Posterior vena cava (tissue), 2 donors: ENCODE results near the gene DEFB119. TPM values are rescaled to one million over a fixed set of nuclear protein-coding genes. Genes with fewer than 3 reads are reported as not detected.
"Not testable (repeated sequence)": the region's sequence is repeated elsewhere in the genome, so short reads cannot be mapped to it uniquely, and the experiment has no call there.

ENCODE experiments used
- DNase-seq: peaks from one replicate; pipeline ENCODE4 v3.0.0-alpha.2; 2020; ENCODE audit warnings: low spot score
- intact Hi-C, 2 donors: fragments of 100-400 bp; cut with DNase I; formaldehyde crosslinking; loops; one replicate each; pipeline versions ENCODE4 v1.14.1 to v1.14.2; 2022 to 2023
- long read RNA-seq, 2 donors: library from polyadenylated mRNA; unstranded; transcript quantifications; one replicate each; pipeline ENCODE4 v2.0.0, GENCODE V29; 2020 to 2021
- total RNA-seq, 2 donors: library from RNA; stranded (reverse); fragmentation: NEBNext Ultra II Directional; extraction: Animal tissue kit (Norgen Biotek cat#: 25700); gene quantifications; one replicate each; pipeline ENCODE4 v1.2.1, GENCODE V29; 2021
- donor health status: DM: yes; HTN: yes; CAD: no.
- donor health status: DM: yes; HTN: yes; CAD: no.

Gene DEFB119, protein sequence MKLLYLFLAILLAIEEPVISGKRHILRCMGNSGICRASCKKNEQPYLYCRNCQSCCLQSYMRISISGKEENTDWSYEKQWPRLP
- not detected for total RNA-seq
- long read RNA-seq, donor 1 = 0 reads
- long read RNA-seq, donor 2 = 0 reads

DNA sequence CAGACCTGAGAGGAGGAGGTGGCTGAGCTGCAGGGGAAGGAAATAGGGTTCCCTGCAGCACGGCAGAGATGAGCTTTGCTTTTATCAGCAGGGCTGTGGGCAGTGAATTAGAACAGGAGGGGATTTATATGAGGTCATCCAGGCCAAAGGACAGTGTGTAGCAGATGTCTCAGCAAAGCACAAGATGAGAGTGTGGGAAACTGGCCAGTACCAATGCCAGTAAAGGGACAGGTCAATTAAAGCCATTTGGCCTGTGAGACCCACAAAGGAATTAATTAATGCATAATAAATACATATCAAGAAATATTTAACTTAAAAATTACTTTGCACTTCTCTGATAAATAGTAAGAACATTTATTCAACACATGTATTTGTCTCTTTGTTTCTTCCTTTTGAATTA lies at the start of gene DEFB119:
DEFB119 (minus strand) TSS at position 101 of the 400 bp plus-strand sequence. CDS start 107 bp downstream, outside the sequence.
- intact Hi-C loops = no loop called here
- DNase-seq = no peak

DNA sequence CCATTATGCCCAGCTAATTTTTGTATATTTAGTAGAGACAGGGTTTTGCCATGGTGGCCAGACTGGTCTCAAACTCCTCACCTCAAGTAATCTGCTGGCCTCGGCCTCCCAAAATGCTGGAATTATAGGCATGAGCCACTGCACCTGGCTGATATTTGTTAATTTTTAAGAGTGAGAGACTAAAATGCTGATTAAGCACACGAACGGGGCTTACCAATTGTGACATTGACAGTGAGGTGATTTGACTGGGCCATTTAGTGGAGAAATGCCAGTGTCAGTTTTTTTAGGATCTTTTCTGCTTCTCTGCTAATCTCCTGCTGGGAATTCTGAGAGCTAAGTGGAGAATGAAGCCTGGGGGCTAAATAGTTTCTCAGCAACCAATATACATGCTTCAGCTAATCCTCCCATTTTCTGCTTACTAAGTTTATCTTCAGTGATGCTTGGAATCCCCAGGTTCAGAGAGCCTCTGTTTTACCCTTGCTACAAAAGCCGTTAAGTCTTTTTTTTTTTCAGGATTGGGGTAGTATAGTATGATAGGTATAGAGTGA lies 40.3 kb upstream of the DEFB119 start:
- intact Hi-C loops = no loop called here
- DNase-seq = no peak

DNA sequence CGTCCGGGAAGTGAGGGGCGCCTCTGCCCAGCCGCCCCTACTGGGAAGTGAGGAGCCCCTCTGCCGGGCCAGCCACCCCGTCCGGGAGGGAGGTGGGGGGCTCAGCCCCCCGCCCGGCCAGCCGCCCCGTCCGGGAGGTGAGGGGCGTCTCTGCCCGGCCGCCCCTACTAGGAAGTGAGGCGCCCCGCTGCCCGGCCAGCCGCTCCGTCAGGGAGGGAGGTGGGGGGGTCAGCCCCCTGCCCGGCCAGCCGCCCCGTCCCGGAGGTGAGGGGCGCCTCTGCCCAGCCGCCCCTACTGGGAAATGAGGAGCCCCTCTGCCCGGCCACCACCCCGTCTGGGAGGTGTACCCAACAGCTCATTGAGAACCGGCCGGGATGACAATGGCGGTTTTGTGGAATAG lies 37.2 kb upstream of the DEFB119 start:
- DNase-seq, intact Hi-C loops: not testable (repeated sequence)

DNA sequence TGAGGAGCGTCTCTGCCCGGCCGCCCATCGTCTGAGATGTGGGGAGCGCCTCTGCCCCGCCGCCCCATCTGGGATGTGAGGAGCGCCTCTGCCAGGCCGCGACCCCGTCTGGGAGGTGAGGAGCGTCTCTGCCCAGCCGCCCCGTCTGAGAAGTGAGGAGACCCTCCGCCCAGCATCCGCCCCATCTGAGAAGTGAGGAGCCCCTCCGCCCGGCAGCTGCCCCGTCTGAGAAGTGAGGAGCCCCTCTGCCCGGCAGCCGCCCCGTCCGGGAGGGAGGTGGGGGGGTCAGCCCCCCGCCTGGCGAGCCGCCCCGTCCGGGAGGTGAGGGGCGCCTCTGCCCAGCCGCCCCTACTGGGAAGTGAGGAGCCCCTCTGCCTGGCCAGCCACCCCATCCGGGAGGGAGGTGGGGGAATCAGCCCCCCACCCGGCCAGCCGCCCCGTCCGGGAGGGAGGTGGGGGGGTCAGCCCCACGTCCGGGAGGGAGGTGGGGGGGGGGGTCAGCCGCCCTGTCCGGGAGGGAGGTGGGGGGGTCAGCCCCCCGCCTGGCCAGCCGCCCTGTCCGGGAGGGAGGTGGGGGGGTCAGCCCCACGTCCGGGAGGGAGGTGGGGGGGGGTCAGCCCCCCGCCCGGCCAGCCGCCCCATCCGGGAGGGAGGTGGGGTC lies 36.6 kb upstream of the DEFB119 start:
- intact Hi-C loops, DNase-seq: not testable (repeated sequence)

DNA sequence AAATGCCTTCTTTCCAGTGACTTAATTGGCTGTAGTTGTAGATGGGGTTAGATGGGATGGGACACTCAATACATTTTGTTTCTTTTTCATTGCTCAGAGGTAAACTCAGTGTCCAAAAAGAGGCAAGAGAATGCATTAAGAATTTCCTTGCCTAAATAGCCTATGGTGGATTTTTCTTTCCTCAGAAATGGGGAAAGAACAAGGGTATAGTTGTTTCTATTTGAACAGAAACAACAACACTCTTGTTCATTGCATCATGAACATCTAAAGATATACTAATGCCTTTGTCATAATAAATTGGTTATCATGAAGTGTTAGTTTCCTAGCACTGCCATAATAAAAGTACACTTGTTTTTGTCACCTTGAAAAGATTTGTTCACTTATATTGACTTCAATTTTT lies 35.4 kb upstream of the DEFB119 start:
- intact Hi-C loops = no loop called here
- no peak for DNase-seq

DNA sequence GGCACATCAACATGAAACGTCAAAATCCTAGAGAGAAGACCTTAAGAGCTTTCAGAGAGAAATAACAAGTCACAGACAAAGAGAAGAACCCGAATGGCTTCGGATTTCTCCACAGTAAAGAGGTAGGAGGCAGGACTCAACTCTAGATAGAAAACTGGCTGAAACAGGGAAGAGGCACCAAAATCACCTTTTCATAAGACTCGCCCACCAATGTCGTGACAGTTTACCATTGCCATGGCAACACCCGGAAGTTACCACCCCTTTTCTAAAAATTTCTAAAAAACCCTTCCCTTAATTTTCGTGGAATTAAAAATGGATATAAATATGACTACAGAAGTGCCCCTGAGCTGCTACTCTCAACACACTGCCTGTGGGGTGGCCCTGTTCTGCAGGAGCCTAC lies 27.9 kb upstream of the DEFB119 start:
- intact Hi-C loops = no loop called here
- DNase-seq = no peak

DNA sequence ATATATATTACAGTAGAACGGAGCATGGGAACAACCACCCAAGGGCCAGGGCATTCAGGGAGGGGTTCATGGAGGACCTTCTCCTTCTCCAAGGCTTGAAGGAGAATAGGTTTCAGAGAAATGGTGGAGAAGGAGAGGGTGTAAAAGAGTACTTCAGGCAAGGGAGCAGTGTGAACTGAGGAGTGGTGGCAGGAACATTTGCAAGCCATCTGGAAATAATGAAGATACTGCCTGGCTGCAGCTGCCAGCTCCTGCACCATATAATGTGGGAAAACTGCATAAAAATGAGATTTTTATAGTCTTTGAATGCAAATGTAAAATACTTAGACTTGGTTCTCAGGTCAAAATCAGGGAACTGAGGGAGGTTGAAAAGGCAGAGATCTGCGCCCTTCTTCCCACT lies 25.3 kb upstream of the DEFB119 start:
- DNase-seq = no peak
- intact Hi-C loops = no loop called here

DNA sequence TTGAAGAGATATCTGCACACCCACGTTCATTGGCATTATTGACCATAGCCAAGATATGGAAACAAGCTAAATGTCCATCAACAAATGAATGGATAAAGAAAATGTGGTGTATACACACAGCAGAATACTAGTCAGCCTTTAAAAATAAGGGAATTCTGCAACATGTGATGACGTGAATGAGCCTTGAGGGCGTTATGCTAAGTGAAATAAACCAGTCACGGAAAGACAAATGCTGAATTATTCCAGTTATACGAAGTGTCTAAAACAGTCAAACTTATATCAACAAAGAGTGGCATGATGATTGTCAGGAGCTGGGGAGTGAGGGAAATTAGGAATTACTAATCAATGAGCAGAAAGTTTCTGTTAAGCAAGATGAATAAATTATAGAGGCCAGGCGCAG lies 24.0 kb upstream of the DEFB119 start:
- no peak for DNase-seq
- intact Hi-C loops = no loop called here

DNA sequence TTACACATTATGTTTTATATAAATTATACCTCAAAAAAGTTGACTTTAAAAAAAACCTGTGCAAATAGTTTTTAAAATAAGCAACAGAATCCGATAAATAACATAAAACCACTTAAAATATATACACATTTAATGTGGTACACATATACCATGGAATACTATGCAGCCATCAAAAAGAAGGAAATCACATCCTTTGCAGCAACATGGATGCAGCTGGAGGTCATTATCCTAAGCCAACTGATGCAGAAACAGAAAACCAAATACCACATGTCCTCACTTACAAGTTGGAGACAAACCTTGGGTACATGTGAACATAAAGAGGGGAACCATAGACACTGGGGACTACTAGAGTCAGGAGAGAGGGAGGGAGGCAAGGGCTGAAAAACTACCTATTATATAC lies 19.6 kb upstream of the DEFB119 start:
- intact Hi-C loops = no loop called here
- DNase-seq = no peak

DNA sequence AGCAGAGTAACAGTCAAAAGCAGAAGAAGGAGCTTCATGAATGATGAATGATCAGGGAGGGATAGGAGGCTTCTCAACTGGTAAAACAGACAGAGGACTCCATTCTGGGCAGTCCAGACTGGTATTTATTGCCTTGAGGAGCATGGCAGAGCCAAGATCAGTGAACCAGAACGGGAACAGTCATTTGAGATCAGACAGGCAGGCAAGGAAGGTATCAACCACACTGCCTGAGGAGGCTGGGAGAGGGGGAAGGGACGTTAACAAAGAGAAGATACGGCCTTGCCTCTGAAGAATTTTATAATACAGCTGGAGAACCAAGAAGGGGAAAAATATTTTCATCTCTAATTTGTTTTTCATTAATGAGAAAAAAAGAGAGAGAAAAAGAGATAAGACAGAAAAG lies 15.7 kb upstream of the DEFB119 start, which contains the start of gene DEFB121:
DEFB121 (minus strand) TSS at position 101 of the 400 bp plus-strand sequence; CDS start at position 38, 63 bp downstream.
- intact Hi-C loops = no loop called here
- no peak for DNase-seq

DNA sequence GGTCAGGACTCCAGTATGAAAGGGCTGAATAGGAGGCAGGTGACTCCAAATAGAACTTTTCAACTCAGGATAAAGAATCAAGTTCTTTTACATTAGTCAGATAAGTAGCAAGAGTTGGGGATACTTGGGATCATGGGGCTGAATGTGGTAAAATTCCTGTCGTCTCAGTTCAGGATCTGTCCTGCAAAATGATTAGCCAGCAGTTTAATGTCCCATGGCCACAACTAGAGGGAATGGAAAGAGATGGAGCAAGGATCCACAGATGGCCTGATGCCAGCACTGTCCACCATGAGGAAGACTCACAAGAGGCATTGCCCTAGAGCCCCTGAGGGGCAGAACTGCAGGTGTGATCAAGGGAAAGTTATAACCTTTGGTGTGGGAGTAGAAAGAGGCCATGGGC lies 13.5 kb upstream of the DEFB119 start:
- DNase-seq = no peak
- intact Hi-C loops = no loop called here

DNA sequence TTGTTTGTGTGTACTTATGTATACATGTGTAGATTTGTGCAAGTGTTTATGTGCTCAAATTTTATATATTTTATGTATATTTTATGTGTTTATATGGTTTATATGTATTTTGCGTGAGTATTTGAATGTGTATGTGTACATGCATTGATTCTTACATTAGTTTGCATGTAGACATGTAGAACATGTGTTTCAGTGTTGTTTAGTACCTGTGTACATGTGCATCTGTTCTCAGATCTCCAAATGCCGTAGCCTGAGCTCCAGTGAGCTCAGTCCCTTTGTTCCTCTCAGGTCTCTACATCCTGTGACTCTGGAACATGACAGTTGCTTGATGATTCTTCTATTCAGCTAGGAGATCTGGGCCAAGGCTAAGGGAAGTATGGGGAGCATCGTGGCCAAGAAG lies 4.5 kb upstream of the DEFB119 start:
- intact Hi-C loops = no loop called here
- DNase-seq = no peak

DNA sequence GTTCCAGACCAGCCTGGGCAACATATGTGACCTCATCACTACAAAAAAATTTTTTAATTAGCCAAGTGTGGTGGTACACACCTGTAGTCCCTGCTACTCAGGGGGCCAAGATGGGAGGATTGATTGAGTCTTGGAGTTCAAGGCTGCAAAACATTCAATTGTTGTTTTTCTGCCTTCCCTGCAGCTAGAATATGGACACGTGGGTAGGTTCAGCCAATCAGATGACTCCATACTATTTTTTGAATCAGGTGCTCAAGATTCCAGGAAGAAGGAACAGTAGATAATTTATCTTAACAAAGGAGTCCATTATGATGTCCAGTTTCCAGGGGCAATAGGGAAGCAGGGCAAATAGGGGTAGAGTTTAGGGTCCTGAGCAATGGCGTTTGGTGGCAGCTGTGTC lies 2.4 kb upstream of the DEFB119 start:
- DNase-seq = no peak
- intact Hi-C loops = no loop called here

DNA sequence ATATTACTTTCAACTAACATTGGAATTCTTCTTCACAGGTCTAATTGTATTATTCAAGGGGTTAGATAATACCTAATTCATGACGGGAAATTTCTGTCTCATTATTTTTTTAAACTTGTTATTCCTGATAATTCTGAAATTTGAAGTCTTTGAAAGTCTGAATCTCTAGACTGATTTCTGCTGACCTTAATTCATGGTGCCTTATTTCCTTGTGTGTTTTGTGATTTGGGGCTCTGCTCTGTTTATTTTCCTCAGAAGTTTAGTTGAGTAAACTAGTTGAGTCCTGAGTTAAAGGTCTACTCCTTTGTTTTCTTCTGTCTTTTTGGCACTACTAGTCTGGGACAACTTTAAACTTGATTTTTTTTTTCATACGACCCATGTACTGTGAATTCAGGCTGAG lies 16.0 kb downstream of the DEFB119 start:
- intact Hi-C loops = no loop called here
- no peak for DNase-seq

DNA sequence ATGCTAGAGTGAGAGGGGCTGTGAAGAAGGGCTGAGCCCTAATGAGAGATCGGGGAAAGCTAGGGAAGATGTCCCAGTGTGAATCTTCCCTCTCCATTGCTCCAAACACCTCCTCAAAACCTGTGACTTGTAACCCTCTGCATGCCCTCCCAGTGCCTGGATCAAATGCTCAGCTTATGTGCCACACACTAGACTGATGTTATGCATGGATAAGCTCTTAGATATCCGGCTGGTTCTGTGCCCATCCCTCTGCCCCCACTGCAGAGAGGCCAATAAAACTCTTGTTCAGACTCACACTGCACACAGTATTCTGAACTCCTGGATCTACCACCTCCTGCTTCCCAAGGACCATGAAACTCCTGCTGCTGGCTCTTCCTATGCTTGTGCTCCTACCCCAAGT lies 22.1 kb downstream of the DEFB119 start, which contains the start of gene DEFB118:
DEFB118 (plus strand) TSS at position 301 of the 400 bp plus-strand sequence; CDS start at position 351, 50 bp downstream.
- DNase-seq = no peak
- intact Hi-C loops = no loop called here

DNA sequence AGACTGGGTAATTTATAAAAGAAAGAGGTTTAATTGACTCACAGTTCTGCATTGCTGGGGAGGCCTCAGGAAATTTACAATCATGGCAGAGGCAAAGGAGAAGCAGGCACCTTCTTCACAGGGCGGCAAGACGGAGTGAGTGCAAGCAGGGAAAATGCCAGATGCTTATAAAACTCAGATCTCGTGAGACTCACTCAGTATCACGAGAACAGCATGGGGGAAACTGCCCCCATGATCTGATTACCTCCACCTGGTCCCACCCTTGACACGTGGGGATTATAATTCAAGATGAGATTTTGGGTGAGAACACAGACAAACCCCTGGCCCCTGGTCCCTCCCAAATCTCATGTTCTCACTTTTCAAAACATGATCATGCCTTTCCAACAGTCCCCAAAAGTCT lies 26.1 kb downstream of the DEFB119 start:
- intact Hi-C loops = not testable (repeated sequence)

DNA sequence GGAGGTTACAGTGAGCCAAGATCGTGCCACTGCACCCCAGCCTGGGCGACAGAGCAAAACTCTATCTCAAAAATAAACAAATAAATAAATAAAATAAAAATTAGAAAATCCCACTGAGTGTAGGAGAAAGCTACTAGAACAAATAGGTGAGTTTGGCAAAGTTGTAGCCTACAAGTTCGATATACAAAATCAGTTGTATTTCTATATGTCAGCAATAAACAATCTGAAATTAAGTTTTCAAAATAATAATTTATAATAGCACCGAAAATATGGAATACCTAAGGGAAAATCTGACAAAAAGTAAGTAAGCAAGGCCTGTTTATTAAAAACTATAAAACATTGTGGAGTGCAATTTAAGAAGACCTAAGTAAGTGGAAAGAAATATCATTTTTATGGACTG lies 27.1 kb downstream of the DEFB119 start:
- intact Hi-C loops = no loop called here
- DNase-seq = no peak

More for the DNA sequence above, 26.1 kb downstream of the DEFB119 start:
- DNase-seq = not testable (repeated sequence)

DNA sequence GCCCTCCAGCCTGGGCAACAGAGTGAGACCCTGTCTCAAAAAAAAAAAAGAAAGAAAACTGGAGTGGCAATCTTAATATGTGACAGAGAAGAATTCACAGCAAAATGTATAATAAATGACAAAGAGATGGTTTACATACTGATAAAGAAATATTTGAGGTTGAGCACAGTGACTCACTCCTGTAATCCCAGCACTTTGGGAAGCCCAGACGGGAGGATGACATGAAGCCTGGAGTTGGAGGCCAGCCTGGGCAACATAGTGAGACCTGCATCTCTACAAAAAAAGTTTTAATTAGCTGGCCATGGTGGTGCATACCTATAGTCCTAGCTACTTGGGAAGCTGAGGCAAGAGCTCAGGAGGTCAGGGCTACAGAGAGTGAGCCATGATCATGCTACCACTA lies 34.4 kb downstream of the DEFB119 start:
- no peak for DNase-seq
- intact Hi-C loops = loop anchor here in 1 of 2 donors (10.0 kb wide), 1 partner anchor 1531 kb away; no protein-coding TSS in a partner anchor

DNA sequence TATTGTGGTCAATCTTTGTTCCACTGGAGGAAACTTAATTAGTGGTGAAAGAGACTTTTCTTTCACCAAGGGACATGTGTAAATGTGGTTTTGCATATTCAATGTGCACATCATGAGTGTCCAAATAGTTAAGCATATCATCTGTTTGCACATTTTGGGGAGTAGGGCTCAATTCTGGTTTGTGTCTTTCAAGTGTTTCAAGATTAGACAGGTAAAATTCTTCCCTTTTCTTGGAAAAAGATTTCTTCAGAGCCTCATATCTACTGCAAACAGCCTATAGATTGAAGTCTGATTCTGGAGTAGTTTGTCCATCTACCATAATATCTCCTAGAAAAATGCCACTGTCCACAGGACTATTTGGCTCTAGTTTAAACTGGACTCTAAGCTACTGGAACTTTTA lies 48.9 kb downstream of the DEFB119 start:
- no peak for DNase-seq
- intact Hi-C loops = no loop called here

DNA sequence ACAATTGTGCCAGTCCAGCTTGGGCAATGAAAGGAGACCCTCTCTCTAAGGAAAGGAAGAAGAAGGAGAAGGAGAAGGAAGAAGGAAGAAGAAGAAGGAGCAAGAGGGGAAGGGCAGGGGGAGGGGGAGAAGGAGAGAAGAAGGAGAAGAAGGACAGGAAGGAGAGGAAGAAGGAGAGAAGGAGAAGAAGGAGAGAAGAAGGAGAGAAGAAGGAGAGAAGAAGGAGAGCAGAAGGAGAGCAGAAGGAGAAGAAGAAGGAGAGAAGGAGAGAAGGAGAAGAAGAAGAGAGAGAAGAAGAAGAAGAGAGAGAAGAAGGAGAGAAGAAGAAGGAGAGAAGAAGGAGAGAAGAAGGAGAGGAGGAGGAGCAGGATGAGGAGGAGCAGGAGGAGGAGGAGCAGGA lies 59.5 kb downstream of the DEFB119 start:
- no peak for DNase-seq
- intact Hi-C loops = no loop called here
